Mucosa of descending colon (tissue), 3 donors: Measurements from ENCODE around the gene PRKAR2A. TPM values are rescaled to one million over a fixed set of nuclear protein-coding genes. Genes with fewer than 3 reads are reported as not detected.
"Not testable (repeated sequence)": the region's sequence is repeated elsewhere in the genome, so short reads cannot be mapped to it uniquely, and the experiment has no call there.

Experiments
- ATAC-seq: fragments of 200-7000 bp; cut with Tn5 transposase; one replicate; pipeline ENCODE4 v1.9.1; 2020; ENCODE audit warnings: mild to moderate bottlenecking, moderate library complexity
- DNase-seq, 3 donors: peaks; one replicate each; pipeline ENCODE4 v3.0.0-alpha.2; 2020
- H3K36me3 ChIP-seq: fragments of 200-600 bp; one replicate; pipeline ENCODE4 v1.8.0; 2021; ENCODE audit warnings: low read depth, mild to moderate bottlenecking
- H3K4me1 ChIP-seq: fragments of 200-600 bp; one replicate; pipeline ENCODE4 v1.8.0; 2021; ENCODE audit warnings: low read depth, mild to moderate bottlenecking
- H3K4me3 ChIP-seq: fragments of 200-600 bp; one replicate; pipeline ENCODE4 v1.8.0; 2021; ENCODE audit warnings: mild to moderate bottlenecking
- H3K9me3 ChIP-seq: fragments of 200-600 bp; one replicate; pipeline ENCODE4 v1.8.0; 2021; ENCODE audit warnings: mild to moderate bottlenecking
- CTCF ChIP-seq: fragments of 200-600 bp; IDR thresholded peaks from one replicate; pipeline ENCODE4 v1.8.0; 2022; ENCODE audit warnings: antibody characterized with exemption, mild to moderate bottlenecking
- intact Hi-C, 2 donors: fragments of 100-400 bp; cut with DNase I in 1 of 2; cut with micrococcal nuclease in 1 of 2; formaldehyde crosslinking; loops; one replicate each; pipeline versions ENCODE4 v1.11.0 to v1.11.1; 2022; cut with DNase I, micrococcal nuclease
- total RNA-seq, 3 donors: library from RNA; stranded (reverse); fragmentation: NEBNext Ultra II Directional in 2 of 3; extraction: Animal tissue kit (Norgen Biotek cat#: 25700) in 2 of 3; gene quantifications; one replicate each; pipeline versions ENCODE4 v1.2.1 to v1.2.4, GENCODE V29; 2021 to 2023
- donor health status: DM: no; HTN: no; CAD: no; lungs with moderate emphysema.
- donor health status: DM: no; HTN: no; CAD: no.
- donor health status: DM: no; HTN: yes; CAD: no.

PRKAR2A gene
- total RNA-seq, 3 donors from 2014 or later: 53.3 to 76.3 (median 55.6) TPM

- DNase-seq (no peak), ATAC-seq (no peak)
- TF ChIP-seq CTCF: no peak
- Histone ChIP-seq H3K4me1 (no peaks in the 10 kb centered on the region), H3K4me3 (no peak overlapping the region), H3K9me3 (no peaks in the 10 kb centered on the region), H3K36me3 (no peaks in the 10 kb centered on the region)
- intact Hi-C loops: no loop called here
Observed at GRCh38 chr3:48837163-48837562, 10.5 kb downstream of the PRKAR2A start.

GRCh38 chr3:48835650-48836366 lies 11.9 kb downstream of the PRKAR2A start:
- Histone ChIP-seq H3K4me3 (no peak overlapping the region), H3K4me1 (no peaks in the 10 kb centered on the region), H3K36me3 (no peaks in the 10 kb centered on the region), H3K9me3 (no peaks in the 10 kb centered on the region)
- intact Hi-C loops: no loop called here
- DNase-seq (no peak), ATAC-seq (no peak)
- TF ChIP-seq CTCF: no peak

GRCh38 chr3:48832684-48833083 lies 15.0 kb downstream of the PRKAR2A start:
- no peak for ATAC-seq
- TF ChIP-seq CTCF: no peak
- intact Hi-C loops: no loop called here
- Histone ChIP-seq H3K9me3 (no peaks in the 10 kb centered on the region), H3K4me3 (no peak overlapping the region), H3K36me3 (no peaks in the 10 kb centered on the region), H3K4me1 (no peaks in the 10 kb centered on the region)
- DNase-seq: no peak

GRCh38 chr3:48830715-48831114 lies 17.0 kb downstream of the PRKAR2A start:
- Histone ChIP-seq H3K4me1 (no peaks in the 10 kb centered on the region), H3K36me3 (no peaks in the 10 kb centered on the region), H3K9me3 (no peaks in the 10 kb centered on the region), H3K4me3 (no peak overlapping the region)
- intact Hi-C loops: no loop called here
- no peak for DNase-seq
- ATAC-seq: no peak
- TF ChIP-seq CTCF: no peak

GRCh38 chr3:48829525-48829924 lies 18.1 kb downstream of the PRKAR2A start:
- ATAC-seq, intact Hi-C loops: not testable (repeated sequence)

GRCh38 chr3:48827874-48828273 lies 19.8 kb downstream of the PRKAR2A start:
- ATAC-seq, H3K4me1 ChIP-seq, intact Hi-C loops, DNase-seq, H3K9me3 ChIP-seq, H3K36me3 ChIP-seq, H3K4me3 ChIP-seq: not testable (repeated sequence)

More at GRCh38 chr3:48829525-48829924, 18.1 kb downstream of the PRKAR2A start:
- not testable (repeated sequence) for DNase-seq, H3K9me3 ChIP-seq, H3K36me3 ChIP-seq, H3K4me3 ChIP-seq, H3K4me1 ChIP-seq

GRCh38 chr3:48826451-48826850 lies 21.2 kb downstream of the PRKAR2A start:
- H3K36me3 ChIP-seq: no peaks in the 10 kb centered on the region
- no peaks in the 10 kb centered on the region for H3K4me1 ChIP-seq
- intact Hi-C loops: no loop called here
- no peaks in the 10 kb centered on the region for H3K9me3 ChIP-seq
- H3K4me3 ChIP-seq: no peak overlapping the region
- ATAC-seq: no peak
- TF ChIP-seq CTCF: no peak
- no peak for DNase-seq
